Keratinocyte (primary cell): ENCODE results near the gene TNFAIP8. TPM values are rescaled to one million over a fixed set of nuclear protein-coding genes. Genes with fewer than 3 reads are reported as not detected.

Experiments
- DNase-seq: peaks from one replicate; pipeline ENCODE4 v3.0.0-alpha.2; 2011; ENCODE audit warnings: low read depth, missing footprints, low spot score
- FAIRE-seq: peaks from 2 replicates; lab custom pipeline; 2011; peaks lifted over from hg19 to GRCh38; lab: Jason Lieb, UNC
- H2AFZ ChIP-seq: 2 replicates; pipeline ENCODE4 v1.6.0; 2012; ENCODE audit warnings: low read length, control low read depth, inconsistent platforms; ENCODE audit not compliant: control insufficient read depth
- H3K27ac ChIP-seq: 2 replicates; pipeline ENCODE4 v1.5.1; 2011; ENCODE audit warnings: low read length; ENCODE audit not compliant: control insufficient read depth, insufficient read depth
- H3K27me3 ChIP-seq: 3 replicates; pipeline ENCODE4 v1.6.0; 2011; ENCODE audit warnings: low read length; ENCODE audit not compliant: control insufficient read depth, insufficient read depth; ENCODE audit errors: extremely low read depth
- H3K36me3 ChIP-seq, 2 experiments: 2 replicates in 1 of 2; 3 replicates in 1 of 2; pipeline ENCODE4 v1.5.1; 2011; ENCODE audit warnings: low read length in 2 of 2, mild to moderate bottlenecking in 1 of 2; ENCODE audit not compliant: control insufficient read depth in 2 of 2, insufficient read depth in 2 of 2; ENCODE audit errors: extremely low read depth in 1 of 2
- H3K4me1 ChIP-seq: 3 replicates; pipeline ENCODE4 v1.5.1; 2011; ENCODE audit warnings: low read length; ENCODE audit not compliant: control insufficient read depth, insufficient read depth; ENCODE audit errors: extremely low read depth
- H3K4me2 ChIP-seq: 3 replicates; pipeline ENCODE4 v1.6.0; 2011; ENCODE audit warnings: low read depth, low read length; ENCODE audit not compliant: control insufficient read depth, insufficient read depth; ENCODE audit errors: extremely low read depth
- H3K4me3 ChIP-seq, 3 experiments: fragments of 200-600 bp in 1 of 3; sonication (generic) in 1 of 3; 2 replicates in 2 of 3; 3 replicates in 1 of 3; pipeline ENCODE4 v1.5.1; 2011 to 2016; ENCODE audit warnings: low read length in 3 of 3, mild to moderate bottlenecking in 3 of 3, control low read depth in 2 of 3, inconsistent platforms in 1 of 3, low read depth in 1 of 3, mixed read lengths in 1 of 3, mixed run types in 1 of 3, moderate library complexity in 1 of 3; ENCODE audit not compliant: control insufficient read depth in 2 of 3, insufficient read depth in 2 of 3; ENCODE audit errors: extremely low read depth in 1 of 3
- H3K79me2 ChIP-seq: 2 replicates; pipeline ENCODE4 v1.6.0; 2012; ENCODE audit warnings: low read length; ENCODE audit not compliant: control insufficient read depth, insufficient read depth
- H3K9ac ChIP-seq: 3 replicates; pipeline ENCODE4 v1.6.0; 2011; ENCODE audit warnings: low read length; ENCODE audit not compliant: control insufficient read depth, insufficient read depth; ENCODE audit errors: extremely low read depth
- H3K9me1 ChIP-seq: 3 replicates; pipeline ENCODE4 v1.6.0; 2011; ENCODE audit warnings: low read length; ENCODE audit not compliant: control insufficient read depth, insufficient read depth; ENCODE audit errors: extremely low read depth
- H3K9me3 ChIP-seq: 2 replicates; pipeline ENCODE4 v1.5.1; 2012; ENCODE audit warnings: low read depth, low read length; ENCODE audit not compliant: control insufficient read depth
- H4K20me1 ChIP-seq: 3 replicates; pipeline ENCODE4 v1.6.0; 2011; ENCODE audit warnings: low read length; ENCODE audit not compliant: control insufficient read depth, insufficient read depth; ENCODE audit errors: extremely low read depth
- CTCF ChIP-seq, 3 experiments: IDR thresholded peaks in 1 of 3; conservative IDR thresholded peaks in 1 of 3; optimal IDR thresholded peaks in 1 of 3; 2 replicates in 2 of 3; 3 replicates in 1 of 3; pipeline versions ENCODE3 to v1.5.1; 2011; ENCODE audit warnings: low read length in 3 of 3, mild to moderate bottlenecking in 3 of 3, moderate library complexity in 2 of 3, control low read depth in 1 of 3, inconsistent platforms in 1 of 3; ENCODE audit not compliant: insufficient read depth in 2 of 3; ENCODE audit errors: extremely low read depth in 1 of 3
- EZH2 ChIP-seq: IDR thresholded peaks from one replicate; pipeline ENCODE4 v1.6.1; 2012; ENCODE audit warnings: inconsistent platforms, mild to moderate bottlenecking, low read length, moderate library complexity
- dilution Hi-C: fragments of 300-500 bp; cut with MboI; formaldehyde crosslinking; loops from one replicate; pipeline ENCODE4 v1.7.0; 2020; ENCODE audit warnings: low sequenced_read_pairs; ENCODE audit not compliant: extremely low pct_ligation_motif_present
- polyA plus RNA-seq, 5 experiments: library from polyadenylated mRNA; depleted of rRNA in 3 of 5; stranded (reverse) in 3 of 5; stranded (forward) in 1 of 5; unstranded in 1 of 5; fragments of >200 nt; gene quantifications; 1 replicate in 1 of 5; 2 replicates in 3 of 5; 3 replicates in 1 of 5; pipeline versions ENCODE4 v1.2.1 to v1.2.3, GENCODE V29; 2011 to 2012; ENCODE audit warnings: missing spikeins in 2 of 5, low read depth in 1 of 5, low replicate concordance in 1 of 5

The TNFAIP8 gene
- polyA plus RNA-seq, 1 donor (not counting 4 experiments of a cell fraction or from before 2014, with no cell fraction given), result 20.8 TPM

DNA sequence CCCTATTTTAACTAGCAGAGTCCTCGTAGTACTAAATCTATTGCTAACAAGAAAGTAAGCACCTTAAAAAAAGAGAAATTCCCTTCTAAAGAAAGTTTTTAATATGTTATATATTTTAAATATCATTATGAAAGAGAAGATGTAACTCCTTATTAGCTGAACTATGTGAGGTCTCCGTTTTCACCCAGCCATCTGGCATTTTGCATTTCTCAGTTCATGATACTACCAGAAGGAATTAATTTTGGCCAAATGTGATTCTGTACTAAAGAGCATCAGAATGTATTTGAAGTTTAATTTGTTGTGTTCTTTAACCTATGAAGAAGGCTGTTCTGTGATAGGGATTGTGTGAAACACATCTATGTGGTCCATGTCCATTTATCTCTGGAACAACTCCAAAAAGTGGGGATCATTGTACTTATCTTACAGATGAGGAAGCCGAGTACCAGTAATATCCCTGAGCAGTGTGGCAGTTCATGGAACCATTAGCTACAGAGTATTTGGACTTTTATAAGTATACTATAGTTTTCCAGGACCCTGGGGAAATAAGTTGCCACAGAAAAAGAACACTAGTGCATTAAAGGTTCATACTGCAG is 29.8 kb downstream of the TNFAIP8 start:
- Histone ChIP-seq H4K20me1 (no peaks in the 10 kb centered on the region), H3K9ac (no peak overlapping the region), H3K4me2 (no peak overlapping the region), H3K36me3 (no peaks in the 10 kb centered on the region), H3K27me3 (no peaks in the 10 kb centered on the region), H3K79me2 (peaks cover 1% of the 10 kb centered on the region), H3K9me3 (no peaks in the 10 kb centered on the region), H2AFZ (no peak overlapping the region), H3K4me1 (peaks cover 13% of the 10 kb centered on the region), H3K27ac (no peak overlapping the region), H3K9me1 (no peaks in the 10 kb centered on the region), H3K4me3 (no peak overlapping the region)
- TF ChIP-seq CTCF (optimal IDR thresholded peaks at IDR 0.05 in 1 of 3, IDR thresholded peaks at IDR 0.05 in 1 of 3, conservative IDR thresholded peaks at IDR 0.05 in 1 of 3; ENCODE audit: extremely low read depth in 1 of 3, insufficient read depth in 2 of 3, low read length in 3 of 3), result no peak
- TF ChIP-seq EZH2, result no peak
- dilution Hi-C loops, result no loop called here
- FAIRE-seq (no peak), DNase-seq (no peak)

- Histone ChIP-seq H3K4me3 (no peak overlapping the region), H3K79me2 (peaks cover 1% of the 10 kb centered on the region), H3K9me1 (no peaks in the 10 kb centered on the region), H3K4me2 (no peak overlapping the region), H3K36me3 (no peaks in the 10 kb centered on the region), H2AFZ (no peak overlapping the region), H3K27ac (no peak overlapping the region), H3K9ac (no peak overlapping the region), H3K9me3 (no peaks in the 10 kb centered on the region), H3K27me3 (no peaks in the 10 kb centered on the region), H4K20me1 (no peaks in the 10 kb centered on the region), H3K4me1 (peaks cover 13% of the 10 kb centered on the region)
- no peak for FAIRE-seq
- no peak for TF ChIP-seq EZH2
- TF ChIP-seq CTCF (optimal IDR thresholded peaks at IDR 0.05 in 1 of 3, IDR thresholded peaks at IDR 0.05 in 1 of 3, conservative IDR thresholded peaks at IDR 0.05 in 1 of 3; ENCODE audit: extremely low read depth in 1 of 3, insufficient read depth in 2 of 3, low read length in 3 of 3), result no peak
- no peak for DNase-seq
- dilution Hi-C loops, result no loop called here
Measured at GRCh38 chr5:119386596-119387344, 31.0 kb downstream of the TNFAIP8 start.
